Pons (tissue), 1 donor: Measurements from ENCODE around the gene MCC.
"Not testable (repeated sequence)": the region's sequence is repeated elsewhere in the genome, so short reads cannot be mapped to it uniquely, and the experiment has no call there.

ENCODE experiments used
- DNase-seq: peaks from one replicate; pipeline ENCODE4 v3.0.0-alpha.2; 2016; ENCODE audit warnings: low spot score

The MCC gene

GRCh38 chr5:113490317-113490716 is 2.1 kb upstream of the MCC start:
- DNase-seq = no peak

- DNase-seq = no peak
Measured at GRCh38 chr5:113489299-113489698, 1.0 kb upstream of the MCC start.

GRCh38 chr5:113488645-113489184 is 462 bp upstream of the MCC start:
- DNase-seq = no peak

- DNase-seq = no peak
Measured at GRCh38 chr5:113487416-113487780, 855 bp downstream of the MCC start.

GRCh38 chr5:113480243-113480642 is 8.0 kb downstream of the MCC start:
- no peak for DNase-seq

GRCh38 chr5:113478691-113479090 is 9.6 kb downstream of the MCC start:
- DNase-seq = no peak

- DNase-seq = no peak
Measured at GRCh38 chr5:113474100-113474728, 14.0 kb downstream of the MCC start.

- no peak for DNase-seq
Measured at GRCh38 chr5:113463032-113463431, 25.2 kb downstream of the MCC start.

- DNase-seq = not testable (repeated sequence)
Measured at GRCh38 chr5:113457106-113457505, 31.1 kb downstream of the MCC start.

- no peak for DNase-seq
Measured at GRCh38 chr5:113452941-113453340, 35.3 kb downstream of the MCC start.

GRCh38 chr5:113451797-113452196 is 36.5 kb downstream of the MCC start:
- no peak for DNase-seq

- no peak for DNase-seq
Measured at GRCh38 chr5:113450929-113451328, 37.3 kb downstream of the MCC start.

- no peak for DNase-seq
Measured at GRCh38 chr5:113450462-113450861, 37.8 kb downstream of the MCC start.

GRCh38 chr5:113448252-113448651 is 40.0 kb downstream of the MCC start:
- no peak for DNase-seq

- no peak for DNase-seq
Measured at GRCh38 chr5:113447498-113448050, 40.7 kb downstream of the MCC start.

GRCh38 chr5:113446358-113446927 is 41.8 kb downstream of the MCC start:
- DNase-seq = no peak

GRCh38 chr5:113437111-113437510 is 51.1 kb downstream of the MCC start:
- DNase-seq = no peak

- no peak for DNase-seq
Measured at GRCh38 chr5:113435575-113435974, 52.7 kb downstream of the MCC start.

- DNase-seq = no peak
Measured at GRCh38 chr5:113434889-113435288, 53.4 kb downstream of the MCC start, which contains the start of gene TSSK1B. TSS of gene TSSK1B (minus strand) at chr5:113434989. CDS start at chr5:113434839, 150 bp downstream.

- DNase-seq = no peak
Measured at GRCh38 chr5:113433862-113434612, 54.2 kb downstream of the MCC start.

GRCh38 chr5:113433071-113433470 is 55.2 kb downstream of the MCC start:
- no peak for DNase-seq

- DNase-seq = no peak
Measured at GRCh38 chr5:113427871-113428574, 60.2 kb downstream of the MCC start.
